MG63 (cell line): ENCODE results near the gene MVB12A. TPM values are rescaled to one million over a fixed set of nuclear protein-coding genes. Genes with fewer than 3 reads are reported as not detected.

Source experiments
- total RNA-seq: library from RNA; depleted of rRNA; stranded (reverse); fragments of >200 nt; shearing (Covaris generic); gene quantifications from 2 replicates; pipeline ENCODE4 v1.2.3, GENCODE V29; 2014; ENCODE audit warnings: low replicate concordance; rRNA removed

Gene MVB12A
- total RNA-seq, 1 experiment from 2014 or later = 78.4 TPM

Other genes starting within 250 kb of the MVB12A start
- gene USE1, start 204.7 kb upstream of the MVB12A start, total RNA-seq = 63.4 and 77.0 TPM in 2 replicates
- gene OCEL1, start 193.8 kb upstream of the MVB12A start, total RNA-seq = 2.8 and 7.8 TPM in 2 replicates
- 87.8 and 95.5 TPM in 2 replicates for gene NR2F6, start 174.1 kb upstream of the MVB12A start, total RNA-seq
- gene USHBP1, start 155.3 kb upstream of the MVB12A start, total RNA-seq = not detected in 2 replicates
- gene BABAM1, start 152.6 kb upstream of the MVB12A start, total RNA-seq = 112 and 258 TPM in 2 replicates
- gene ANKLE1, start 138.1 kb upstream of the MVB12A start, total RNA-seq = 0.10 and 0.46 TPM in 2 replicates
- gene ABHD8, start 116.6 kb upstream of the MVB12A start, total RNA-seq = 1.3 TPM in 1 of 2 replicates, not detected in the other
- 17.2 and 26.2 TPM in 2 replicates for gene MRPL34, start 114.2 kb upstream of the MVB12A start, total RNA-seq
- 9.1 and 11.6 TPM in 2 replicates for gene DDA1, start 110.5 kb upstream of the MVB12A start, total RNA-seq
- 1.4 and 3.6 TPM in 2 replicates for gene ANO8, start 85.2 kb upstream of the MVB12A start, total RNA-seq
- gene GTPBP3, start 82.5 kb upstream of the MVB12A start, total RNA-seq = 23.2 and 25.7 TPM in 2 replicates
- not detected in 2 replicates for gene PLVAP, start 42.7 kb upstream of the MVB12A start, total RNA-seq
- not detected in 2 replicates for gene CCDC194, start 25.9 kb upstream of the MVB12A start, total RNA-seq
- gene BST2, start 14.4 kb upstream of the MVB12A start, total RNA-seq = 128 and 138 TPM in 2 replicates
- gene TMEM221, start 28.6 kb downstream of the MVB12A start, total RNA-seq = not detected in 2 replicates
- not detected in 2 replicates for gene NXNL1, start 40.9 kb downstream of the MVB12A start, total RNA-seq
- gene SLC27A1, start 50.5 kb downstream of the MVB12A start, total RNA-seq = 6.3 and 6.5 TPM in 2 replicates
- gene PGLS, start 91.6 kb downstream of the MVB12A start, total RNA-seq = 87.7 and 149 TPM in 2 replicates
- gene COLGALT1, start 135.6 kb downstream of the MVB12A start, total RNA-seq = 146 and 155 TPM in 2 replicates